RWPE1 (cell line): ENCODE data around the gene BCL2L12.

Experiments used
- CTCF ChIA-PET: fragments of 350-600 bp; sonication (Branson Sonifier 250); formaldehyde crosslinking; extraction: SDS; loops from one replicate; lab custom pipeline; 2021; lab: Yijun Ruan, JAX
- POLR2A ChIA-PET: fragments of 400-600 bp; formaldehyde crosslinking; extraction: SDS; loops from one replicate; lab custom pipeline; 2020; ENCODE audit warnings: antibody characterized with exemption; ENCODE audit not compliant: low non-redundant PET; lab: Yijun Ruan, JAX
- DNase-seq: peaks from one replicate; pipeline ENCODE4 v3.0.0; 2012; ENCODE audit warnings: low spot score
- H3K27ac ChIP-seq: fragments of 450-650 bp; 2 replicates; pipeline ENCODE4 v1.5.1; 2017
- CTCF ChIP-seq: fragments of 450-650 bp; conservative IDR thresholded peaks from 2 replicates; pipeline ENCODE4 v1.5.1; 2017; ENCODE audit warnings: low read depth, mild to moderate bottlenecking

The BCL2L12 gene

GRCh38 chr19:49651820-49652550 is 13.7 kb upstream of the BCL2L12 start:
- ChIA-PET CTCF (no interaction called here), POLR2A (no interaction called here)
- TF ChIP-seq CTCF = no peak
- no peak overlapping the region for H3K27ac ChIP-seq
- DNase-seq = no peak

GRCh38 chr19:49652551-49653465 is 12.9 kb upstream of the BCL2L12 start:
- DNase-seq = no peak
- ChIA-PET CTCF (no interaction called here), POLR2A (no interaction called here)
- H3K27ac ChIP-seq = peak overlapping the region; percentile 38
- no peak for TF ChIP-seq CTCF

- peak overlapping the region; percentile 38 for H3K27ac ChIP-seq
- ChIA-PET POLR2A (no interaction called here), CTCF (no interaction called here)
- no peak for TF ChIP-seq CTCF
- DNase-seq = no peak
Observed at GRCh38 chr19:49653466-49653806, 12.3 kb upstream of the BCL2L12 start.

- ChIA-PET POLR2A (no interaction called here), CTCF (interaction anchor here (0.7 kb wide), 1 partner anchor 10 kb away, joined by 4 read pairs; no protein-coding TSS in a partner anchor)
- TF ChIP-seq CTCF = no peak
Observed at GRCh38 chr19:49654581-49654980, 11.2 kb upstream of the BCL2L12 start.

GRCh38 chr19:49655570-49656455 is 9.9 kb upstream of the BCL2L12 start:
- ChIA-PET POLR2A (interaction anchor here (0.6 to 0.8 kb wide), 2 partner anchors 9 to 25 kb away, joined by 3 to 7 read pairs; no protein-coding TSS in a partner anchor), CTCF (no interaction called here)
- peak overlapping the region; percentile 38 for H3K27ac ChIP-seq
- TF ChIP-seq CTCF = no peak
- no peak for DNase-seq

More at GRCh38 chr19:49654581-49654980, 11.2 kb upstream of the BCL2L12 start:
- DNase-seq = no peak
- peak overlapping the region; percentile 38 for H3K27ac ChIP-seq
